HG02870 (cell line): ENCODE results near the gene ECEL1.

Experiments used
- ATAC-seq: cut with Tn5 transposase; IDR thresholded peaks from one replicate; pipeline ENCODE4 v1.9.1; 2021; ENCODE audit warnings: mild to moderate bottlenecking, moderate library complexity; ENCODE audit not compliant: unreplicated experiment

ECEL1 gene

GRCh38 chr2:232484628-232485347 lies 2.8 kb downstream of the ECEL1 start:
- no peak for ATAC-seq

GRCh38 chr2:232483923-232484627 lies 3.6 kb downstream of the ECEL1 start:
- no peak for ATAC-seq

- no peak for ATAC-seq
Measured at GRCh38 chr2:232483311-232483922, 4.2 kb downstream of the ECEL1 start.

GRCh38 chr2:232482301-232483238 lies 5.1 kb downstream of the ECEL1 start:
- no peak for ATAC-seq

GRCh38 chr2:232481322-232482140 lies 6.1 kb downstream of the ECEL1 start:
- no peak for ATAC-seq

- ATAC-seq = no peak
Measured at GRCh38 chr2:232480201-232481190, 7.1 kb downstream of the ECEL1 start.

GRCh38 chr2:232479341-232480200 lies 8.1 kb downstream of the ECEL1 start:
- ATAC-seq = no peak

GRCh38 chr2:232478571-232479340 lies 8.9 kb downstream of the ECEL1 start:
- ATAC-seq = no peak

GRCh38 chr2:232477751-232478510 lies 9.7 kb downstream of the ECEL1 start:
- no peak for ATAC-seq

- ATAC-seq = no peak
Measured at GRCh38 chr2:232476791-232477190, 10.8 kb downstream of the ECEL1 start.

GRCh38 chr2:232476045-232476444 lies 11.6 kb downstream of the ECEL1 start:
- no peak for ATAC-seq

GRCh38 chr2:232473467-232473890 lies 14.2 kb downstream of the ECEL1 start:
- no peak for ATAC-seq

GRCh38 chr2:232466221-232466620 lies 21.4 kb downstream of the ECEL1 start:
- no peak for ATAC-seq

GRCh38 chr2:232465061-232465460 lies 22.6 kb downstream of the ECEL1 start:
- no peak for ATAC-seq

- no peak for ATAC-seq
Measured at GRCh38 chr2:232464544-232464885, 23.1 kb downstream of the ECEL1 start.

GRCh38 chr2:232463701-232464543 lies 23.7 kb downstream of the ECEL1 start:
- no peak for ATAC-seq
